ENCODE measurements around the gene IL36RN. TPM values are rescaled to one million over a fixed set of nuclear protein-coding genes. Genes with fewer than 3 reads are reported as not detected.

The IL36RN gene
- total and polyA plus RNA-seq, 2 donors from 2014 or later, result not detected

GRCh38 chr2:113098041-113098440, 39.0 kb downstream of the IL36RN start:
- no peaks in the 10 kb centered on the region for H3K27me3 ChIP-seq (ENCODE audit: control insufficient read depth, insufficient read depth, low read length)
- H3K4me1 ChIP-seq (ENCODE audit: control insufficient read depth in 2 of 3, insufficient read depth in 2 of 3, low read depth in 1 of 3, low read length in 3 of 3), result no peaks in the 10 kb centered on the region
- no peak overlapping the region for H3K4me3 ChIP-seq (ENCODE audit: low read length in 3 of 3)
- no peak overlapping the region for H3K27ac ChIP-seq (ENCODE audit: low read depth in 2 of 2, low read length in 2 of 2)
- intact Hi-C loops (cut with DNase I), result no loop called here
- FAIRE-seq (no peak), DNase-seq (no peak)
- TF ChIP-seq, protein P1, sequence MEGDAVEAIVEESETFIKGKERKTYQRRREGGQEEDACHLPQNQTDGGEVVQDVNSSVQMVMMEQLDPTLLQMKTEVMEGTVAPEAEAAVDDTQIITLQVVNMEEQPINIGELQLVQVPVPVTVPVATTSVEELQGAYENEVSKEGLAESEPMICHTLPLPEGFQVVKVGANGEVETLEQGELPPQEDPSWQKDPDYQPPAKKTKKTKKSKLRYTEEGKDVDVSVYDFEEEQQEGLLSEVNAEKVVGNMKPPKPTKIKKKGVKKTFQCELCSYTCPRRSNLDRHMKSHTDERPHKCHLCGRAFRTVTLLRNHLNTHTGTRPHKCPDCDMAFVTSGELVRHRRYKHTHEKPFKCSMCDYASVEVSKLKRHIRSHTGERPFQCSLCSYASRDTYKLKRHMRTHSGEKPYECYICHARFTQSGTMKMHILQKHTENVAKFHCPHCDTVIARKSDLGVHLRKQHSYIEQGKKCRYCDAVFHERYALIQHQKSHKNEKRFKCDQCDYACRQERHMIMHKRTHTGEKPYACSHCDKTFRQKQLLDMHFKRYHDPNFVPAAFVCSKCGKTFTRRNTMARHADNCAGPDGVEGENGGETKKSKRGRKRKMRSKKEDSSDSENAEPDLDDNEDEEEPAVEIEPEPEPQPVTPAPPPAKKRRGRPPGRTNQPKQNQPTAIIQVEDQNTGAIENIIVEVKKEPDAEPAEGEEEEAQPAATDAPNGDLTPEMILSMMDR (IDR thresholded peaks at IDR 0.05; ENCODE audit: borderline replicate concordance, extremely low read depth, insufficient read depth), result no peak
- no peaks in the 10 kb centered on the region for H3K36me3 ChIP-seq (ENCODE audit: control insufficient read depth in 2 of 3, insufficient read depth in 3 of 3, low read length in 3 of 3)
- no peaks in the 10 kb centered on the region for H3K9me3 ChIP-seq (ENCODE audit: control insufficient read depth in 2 of 3, insufficient read depth in 1 of 3, low read length in 3 of 3)
- no peak overlapping the region for H3K9ac ChIP-seq (ENCODE audit: low read length in 3 of 3)

DNA sequence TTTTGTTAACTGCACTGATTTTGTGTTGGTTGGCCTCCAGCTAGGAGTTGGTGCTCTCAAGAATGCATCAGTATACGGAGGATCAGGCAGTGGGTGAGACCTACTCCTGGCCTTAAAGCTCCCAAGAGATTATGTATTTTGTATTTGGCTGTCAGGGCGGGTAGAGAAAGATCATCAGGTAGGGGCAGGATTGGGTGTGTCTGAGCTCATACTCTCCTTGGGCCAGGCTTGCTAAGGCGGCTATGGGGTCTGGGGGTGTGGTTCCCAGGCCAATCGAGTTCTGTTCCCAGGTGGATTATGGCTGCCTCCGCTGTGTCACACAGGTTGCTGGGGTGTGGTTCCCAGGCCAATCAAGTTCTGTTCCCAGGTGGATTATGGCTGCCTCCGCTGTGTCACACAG, 39.5 kb downstream of the IL36RN start:
- Histone ChIP-seq H3K27ac (ENCODE audit: low read depth in 2 of 2, low read length in 2 of 2) (no peak overlapping the region), H3K27me3 (ENCODE audit: control insufficient read depth, insufficient read depth, low read length) (no peaks in the 10 kb centered on the region)
- FAIRE-seq, result no peak

GRCh38 chr2:113102133-113102532, 43.1 kb downstream of the IL36RN start:
- Histone ChIP-seq H3K4me3 (ENCODE audit: low read length in 3 of 3) (no peak overlapping the region), H3K27me3 (ENCODE audit: control insufficient read depth, insufficient read depth, low read length) (no peaks in the 10 kb centered on the region), H3K9me3 (ENCODE audit: control insufficient read depth in 2 of 3, insufficient read depth in 1 of 3, low read length in 3 of 3) (no peaks in the 10 kb centered on the region), H3K36me3 (ENCODE audit: control insufficient read depth in 2 of 3, insufficient read depth in 3 of 3, low read length in 3 of 3) (no peaks in the 10 kb centered on the region), H3K27ac (ENCODE audit: low read depth in 2 of 2, low read length in 2 of 2) (no peak overlapping the region), H3K9ac (ENCODE audit: low read length in 3 of 3) (no peak overlapping the region), H3K4me1 (ENCODE audit: control insufficient read depth in 2 of 3, insufficient read depth in 2 of 3, low read depth in 1 of 3, low read length in 3 of 3) (no peaks in the 10 kb centered on the region)
- DNase-seq (no peak), FAIRE-seq (no peak)
- TF ChIP-seq, protein P1 (IDR thresholded peaks at IDR 0.05; ENCODE audit: borderline replicate concordance, extremely low read depth, insufficient read depth), result no peak
- intact Hi-C loops (cut with DNase I), result no loop called here

More for the DNA sequence above, 39.5 kb downstream of the IL36RN start:
- no peak for DNase-seq
- Histone ChIP-seq H3K9ac (ENCODE audit: low read length in 3 of 3) (no peak overlapping the region), H3K9me3 (ENCODE audit: control insufficient read depth in 2 of 3, insufficient read depth in 1 of 3, low read length in 3 of 3) (no peaks in the 10 kb centered on the region), H3K36me3 (ENCODE audit: control insufficient read depth in 2 of 3, insufficient read depth in 3 of 3, low read length in 3 of 3) (no peaks in the 10 kb centered on the region), H3K4me1 (ENCODE audit: control insufficient read depth in 2 of 3, insufficient read depth in 2 of 3, low read depth in 1 of 3, low read length in 3 of 3) (no peaks in the 10 kb centered on the region), H3K4me3 (ENCODE audit: low read length in 3 of 3) (no peak overlapping the region)
- intact Hi-C loops (cut with DNase I), result no loop called here
- TF ChIP-seq, protein P1 (IDR thresholded peaks at IDR 0.05; ENCODE audit: borderline replicate concordance, extremely low read depth, insufficient read depth), result no peak

DNA sequence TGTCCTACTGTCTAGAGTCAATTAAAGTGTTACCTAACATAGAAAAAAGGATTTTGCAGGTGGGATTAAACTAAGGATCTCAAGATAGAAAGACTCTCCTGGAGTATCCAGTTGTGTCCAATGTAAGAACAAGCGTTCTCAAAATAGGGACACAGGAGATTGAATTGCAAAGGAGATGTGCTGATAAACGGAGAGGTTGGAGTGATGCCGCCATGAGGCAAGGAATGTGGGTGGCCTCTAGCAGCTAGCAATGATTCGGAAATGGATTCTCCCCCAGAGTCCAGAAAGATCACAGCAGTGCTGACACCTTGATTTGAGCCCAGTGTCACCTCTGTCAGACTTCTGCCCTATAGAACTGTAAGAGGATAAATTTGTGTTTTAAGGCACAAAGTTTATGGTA, 44.3 kb downstream of the IL36RN start:
- Histone ChIP-seq H3K9ac (ENCODE audit: low read length in 3 of 3) (no peak overlapping the region), H3K4me3 (ENCODE audit: low read length in 3 of 3) (no peak overlapping the region), H3K9me3 (ENCODE audit: control insufficient read depth in 2 of 3, insufficient read depth in 1 of 3, low read length in 3 of 3) (no peaks in the 10 kb centered on the region), H3K27me3 (ENCODE audit: control insufficient read depth, insufficient read depth, low read length) (no peaks in the 10 kb centered on the region), H3K4me1 (ENCODE audit: control insufficient read depth in 2 of 3, insufficient read depth in 2 of 3, low read depth in 1 of 3, low read length in 3 of 3) (no peaks in the 10 kb centered on the region), H3K27ac (ENCODE audit: low read depth in 2 of 2, low read length in 2 of 2) (no peak overlapping the region), H3K36me3 (ENCODE audit: control insufficient read depth in 2 of 3, insufficient read depth in 3 of 3, low read length in 3 of 3) (no peaks in the 10 kb centered on the region)
- FAIRE-seq, result no peak
- intact Hi-C loops (cut with DNase I), result no loop called here
- TF ChIP-seq, protein P1 (IDR thresholded peaks at IDR 0.05; ENCODE audit: borderline replicate concordance, extremely low read depth, insufficient read depth), result no peak
- no peak for DNase-seq
